ENCODE data around the gene DIRAS3.

GRCh38 chr1:68057564-68057963 is 7.1 kb upstream of the DIRAS3 start:
- TF ChIP-seq CTCF (IDR thresholded peaks at IDR 0.05) (no peak), POLR2A (IDR thresholded peaks at IDR 0.05) (no peak), EP300 (IDR thresholded peaks at IDR 0.05) (no peak)
